GM10266 (cell line): ENCODE measurements around the gene COL6A3.

Experiments used
- DNase-seq: peaks from one replicate; pipeline ENCODE4 v3.0.0; 2012; ENCODE audit errors: extremely low spot score
- TF ChIP-seq, protein P1 (sequence below): IDR thresholded peaks from 2 replicates; pipeline ENCODE4 v1.5.1; 2012; ENCODE audit warnings: mild to moderate bottlenecking, low read depth; ENCODE audit not compliant: control insufficient read depth, insufficient read depth; ENCODE audit errors: missing control alignments

COL6A3 gene

DNA sequence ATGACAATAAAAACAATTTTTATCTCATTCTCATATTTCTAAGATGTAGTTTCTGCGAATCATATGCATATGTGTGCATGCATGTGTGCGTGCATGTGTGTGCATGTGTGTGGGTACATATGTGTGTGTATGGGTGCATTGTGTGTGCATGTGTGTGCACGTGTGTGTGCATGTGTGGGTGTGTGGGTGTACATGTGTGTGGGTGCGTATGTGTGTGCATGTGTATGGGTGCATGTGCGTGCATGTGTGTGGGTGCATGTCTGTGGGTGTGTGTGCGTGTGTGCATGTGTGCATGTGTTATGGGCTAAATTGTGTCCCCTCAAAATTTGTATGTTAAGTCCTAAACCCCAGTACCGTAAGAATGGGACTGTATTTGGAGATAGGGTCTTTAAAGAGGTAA is 49.3 kb downstream of the COL6A3 start:
- no peak for DNase-seq
- TF ChIP-seq, protein P1, sequence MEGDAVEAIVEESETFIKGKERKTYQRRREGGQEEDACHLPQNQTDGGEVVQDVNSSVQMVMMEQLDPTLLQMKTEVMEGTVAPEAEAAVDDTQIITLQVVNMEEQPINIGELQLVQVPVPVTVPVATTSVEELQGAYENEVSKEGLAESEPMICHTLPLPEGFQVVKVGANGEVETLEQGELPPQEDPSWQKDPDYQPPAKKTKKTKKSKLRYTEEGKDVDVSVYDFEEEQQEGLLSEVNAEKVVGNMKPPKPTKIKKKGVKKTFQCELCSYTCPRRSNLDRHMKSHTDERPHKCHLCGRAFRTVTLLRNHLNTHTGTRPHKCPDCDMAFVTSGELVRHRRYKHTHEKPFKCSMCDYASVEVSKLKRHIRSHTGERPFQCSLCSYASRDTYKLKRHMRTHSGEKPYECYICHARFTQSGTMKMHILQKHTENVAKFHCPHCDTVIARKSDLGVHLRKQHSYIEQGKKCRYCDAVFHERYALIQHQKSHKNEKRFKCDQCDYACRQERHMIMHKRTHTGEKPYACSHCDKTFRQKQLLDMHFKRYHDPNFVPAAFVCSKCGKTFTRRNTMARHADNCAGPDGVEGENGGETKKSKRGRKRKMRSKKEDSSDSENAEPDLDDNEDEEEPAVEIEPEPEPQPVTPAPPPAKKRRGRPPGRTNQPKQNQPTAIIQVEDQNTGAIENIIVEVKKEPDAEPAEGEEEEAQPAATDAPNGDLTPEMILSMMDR = no peak

DNA sequence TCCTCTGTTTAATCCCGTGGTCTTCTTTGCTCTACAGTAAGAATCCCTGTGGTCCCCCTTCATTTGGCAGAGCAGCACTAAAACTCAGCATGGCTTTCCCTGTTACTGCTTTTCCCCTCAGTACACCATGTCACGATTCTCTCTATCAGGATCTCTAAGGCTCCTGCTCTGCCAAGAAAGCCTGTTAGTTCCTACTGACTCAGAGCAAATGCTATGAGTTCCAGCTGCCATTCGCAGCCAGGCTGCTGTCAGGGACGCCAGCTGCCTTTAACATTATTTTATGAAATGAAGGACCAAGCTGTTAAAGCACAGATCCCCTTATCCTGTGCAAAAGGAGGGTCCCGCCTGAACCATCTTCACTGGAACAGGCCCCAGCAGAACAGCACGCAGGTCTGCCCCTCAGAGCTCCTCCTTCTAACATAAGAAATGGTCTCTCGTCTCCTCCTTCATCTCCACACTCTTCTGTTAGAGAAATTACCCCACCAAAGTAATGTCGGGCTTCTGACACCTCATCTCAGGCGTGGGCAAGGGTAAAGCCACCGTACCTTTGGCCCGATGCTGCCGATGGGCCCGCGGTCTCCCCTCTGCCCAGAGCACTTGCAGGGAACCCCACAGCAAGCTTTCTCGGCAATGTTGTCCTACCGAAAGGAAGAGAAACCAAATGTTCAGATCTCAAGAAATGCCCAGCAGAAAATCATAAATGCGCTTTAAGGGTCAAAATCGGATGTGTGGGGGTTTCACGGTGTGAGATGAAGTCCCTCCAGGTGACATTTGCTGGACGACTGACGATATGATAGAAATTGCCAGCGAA is 52.6 kb downstream of the COL6A3 start:
- DNase-seq = no peak
- TF ChIP-seq, protein P1 = no peak

DNA sequence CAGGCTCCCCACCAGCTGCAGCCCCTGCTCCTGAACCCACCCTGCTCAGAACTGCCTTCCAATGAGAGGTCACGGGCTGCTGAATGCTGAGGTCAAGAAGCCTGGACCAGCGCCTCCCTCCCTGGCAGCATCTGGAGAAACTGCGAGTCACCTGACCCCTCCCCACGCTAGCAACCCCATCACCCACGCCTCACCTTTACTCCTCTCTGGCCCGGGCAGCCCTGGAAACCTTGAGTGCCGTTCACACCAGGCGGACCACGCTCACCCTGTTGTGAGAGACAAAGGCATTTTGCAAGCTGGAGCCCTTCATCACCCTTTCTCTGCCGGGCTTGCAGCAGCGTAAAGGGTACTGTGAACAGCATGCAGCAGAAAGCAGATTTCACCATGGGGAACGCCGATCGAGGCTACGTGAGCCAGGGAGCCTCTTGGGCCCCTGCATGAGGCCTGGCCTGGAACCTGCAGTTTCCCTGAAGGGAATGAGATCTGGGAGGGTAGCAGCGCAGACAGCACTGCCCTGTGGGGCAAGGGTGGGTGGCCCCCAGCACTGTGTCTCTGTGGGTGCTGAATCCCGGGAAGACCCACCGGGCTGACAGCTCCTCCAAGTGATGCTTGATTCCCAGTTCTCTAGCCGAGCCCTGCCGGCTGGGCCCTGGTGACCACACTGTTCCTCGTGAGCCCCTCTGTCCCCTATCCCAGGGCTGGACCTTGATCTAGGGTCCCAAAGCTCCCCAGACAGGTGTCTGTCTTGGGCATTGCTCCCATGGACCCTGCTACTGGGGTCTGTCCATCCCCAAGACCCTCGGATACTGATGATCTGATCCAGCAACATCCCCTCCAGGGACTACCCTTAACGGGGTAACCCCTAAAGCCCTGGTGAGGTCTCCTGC is 53.8 kb downstream of the COL6A3 start:
- TF ChIP-seq, protein P1 = no peak
- DNase-seq = no peak

GRCh38 chr2:237359518-237359840 is 54.5 kb downstream of the COL6A3 start:
- DNase-seq = no peak
- TF ChIP-seq, protein P1 = no peak

- DNase-seq = no peak
- TF ChIP-seq, protein P1 = no peak
These were observed 55.0 kb downstream of the COL6A3 start for GRCh38 chr2:237358721-237359517.

DNA sequence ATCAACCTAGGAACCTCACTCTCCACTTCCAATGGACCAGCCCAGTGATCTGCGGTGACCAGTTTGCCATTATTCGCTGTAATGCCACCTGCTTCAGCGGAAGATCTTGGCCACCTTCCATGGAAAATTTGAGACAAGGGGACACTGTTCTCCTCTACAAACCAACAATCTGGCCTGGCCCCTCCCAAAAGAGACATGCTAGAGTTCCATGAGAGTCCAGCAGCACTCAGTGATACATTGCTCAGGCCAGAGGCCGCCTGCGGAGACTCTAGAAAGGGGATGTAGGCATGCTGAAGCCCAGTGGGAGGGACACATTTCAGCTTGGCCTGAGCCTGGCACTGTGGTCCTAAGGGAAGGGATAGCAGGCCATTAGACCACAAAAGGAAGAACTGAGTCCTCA is 58.3 kb downstream of the COL6A3 start:
- no peak for DNase-seq
- TF ChIP-seq, protein P1 = no peak
